Measurements from ENCODE around the gene SIRT2. TPM values are rescaled to one million over a fixed set of nuclear protein-coding genes. Genes with fewer than 3 reads are reported as not detected.

The SIRT2 gene
- total RNA-seq, 2 donors from 2014 or later: 28.0 to 32.9 TPM

DNA sequence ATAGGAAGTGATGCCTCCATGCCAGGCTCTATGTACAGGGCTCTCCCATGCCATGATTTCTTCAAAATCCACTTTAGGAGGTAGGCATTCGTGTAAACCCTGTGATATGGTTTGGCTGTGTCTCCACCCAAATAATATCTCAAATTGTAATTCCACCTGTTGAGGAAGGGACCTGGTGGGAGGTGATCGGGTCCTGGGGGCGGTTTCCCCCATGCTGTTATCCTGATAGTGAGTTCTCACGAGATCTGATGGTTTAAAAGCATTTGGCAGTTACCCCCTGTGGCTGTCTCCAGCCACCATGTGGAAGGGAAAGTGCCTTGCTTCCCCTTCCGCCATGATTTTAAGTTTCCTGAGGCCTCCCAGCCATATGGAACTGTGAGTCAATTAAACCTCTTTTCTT is 23.1 kb upstream of the SIRT2 start:
- Histone ChIP-seq H3K27ac (no peak overlapping the region), H3K4me1 (no peaks in the 10 kb centered on the region), H3K9me3 (no peaks in the 10 kb centered on the region), H3K27me3 (no peaks in the 10 kb centered on the region), H3K36me3 (no peaks in the 10 kb centered on the region), H3K4me3 (no peak overlapping the region), H3K9ac (ENCODE audit: low read depth in 2 of 2, low read length in 2 of 2) (no peak overlapping the region)
- DNase-seq: no peak
- intact Hi-C loops (cut with DNase I): loop anchor here (10.0 kb wide), 3 partner anchors 288 to 408 kb away; no protein-coding TSS in a partner anchor
- TF ChIP-seq, protein P1, sequence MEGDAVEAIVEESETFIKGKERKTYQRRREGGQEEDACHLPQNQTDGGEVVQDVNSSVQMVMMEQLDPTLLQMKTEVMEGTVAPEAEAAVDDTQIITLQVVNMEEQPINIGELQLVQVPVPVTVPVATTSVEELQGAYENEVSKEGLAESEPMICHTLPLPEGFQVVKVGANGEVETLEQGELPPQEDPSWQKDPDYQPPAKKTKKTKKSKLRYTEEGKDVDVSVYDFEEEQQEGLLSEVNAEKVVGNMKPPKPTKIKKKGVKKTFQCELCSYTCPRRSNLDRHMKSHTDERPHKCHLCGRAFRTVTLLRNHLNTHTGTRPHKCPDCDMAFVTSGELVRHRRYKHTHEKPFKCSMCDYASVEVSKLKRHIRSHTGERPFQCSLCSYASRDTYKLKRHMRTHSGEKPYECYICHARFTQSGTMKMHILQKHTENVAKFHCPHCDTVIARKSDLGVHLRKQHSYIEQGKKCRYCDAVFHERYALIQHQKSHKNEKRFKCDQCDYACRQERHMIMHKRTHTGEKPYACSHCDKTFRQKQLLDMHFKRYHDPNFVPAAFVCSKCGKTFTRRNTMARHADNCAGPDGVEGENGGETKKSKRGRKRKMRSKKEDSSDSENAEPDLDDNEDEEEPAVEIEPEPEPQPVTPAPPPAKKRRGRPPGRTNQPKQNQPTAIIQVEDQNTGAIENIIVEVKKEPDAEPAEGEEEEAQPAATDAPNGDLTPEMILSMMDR (IDR thresholded peaks at IDR 0.05): no peak

- Histone ChIP-seq H3K4me3 (no peak overlapping the region), H3K4me1 (no peaks in the 10 kb centered on the region), H3K36me3 (no peaks in the 10 kb centered on the region), H3K27me3 (no peaks in the 10 kb centered on the region), H3K27ac (no peak overlapping the region), H3K9me3 (no peaks in the 10 kb centered on the region), H3K9ac (ENCODE audit: low read depth in 2 of 2, low read length in 2 of 2) (no peak overlapping the region)
- intact Hi-C loops (cut with DNase I): loop anchor here (10.0 kb wide), 3 partner anchors 287 to 407 kb away; no protein-coding TSS in a partner anchor
- DNase-seq: no peak
- TF ChIP-seq, protein P1 (IDR thresholded peaks at IDR 0.05): no peak
These were observed 22.2 kb upstream of the SIRT2 start for GRCh38 chr19:38921420-38922274.

DNA sequence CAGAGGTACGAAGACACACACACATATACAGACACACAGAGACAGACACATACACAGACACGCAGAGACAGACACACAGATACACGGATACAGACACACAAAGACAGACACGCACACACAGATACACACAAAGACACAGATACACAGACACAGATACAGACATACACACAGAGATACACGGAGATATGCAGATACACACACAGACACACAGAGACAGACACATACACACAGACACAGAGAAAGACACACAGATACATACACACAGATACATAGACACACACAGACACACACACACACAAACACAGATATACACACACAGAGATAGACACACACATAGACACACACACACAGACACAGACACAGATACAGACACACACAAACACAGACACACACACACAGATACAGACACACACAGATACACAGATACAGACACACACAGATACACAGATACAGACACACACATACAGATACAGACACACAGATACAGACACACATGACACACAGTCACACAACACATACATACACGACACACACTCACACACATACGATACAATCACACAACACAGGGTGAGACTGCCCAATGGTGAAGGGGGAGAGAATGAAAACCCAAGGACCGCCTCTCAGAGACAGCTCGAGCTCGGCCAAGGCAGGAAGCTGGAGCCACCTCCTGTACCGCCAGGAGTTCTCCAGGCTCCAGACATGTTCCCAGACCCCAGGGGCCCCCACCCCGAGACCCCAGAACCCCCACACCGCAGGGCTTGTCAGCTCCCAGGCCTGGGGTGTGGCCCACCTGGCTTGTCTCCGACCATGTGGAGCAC is 21.4 kb upstream of the SIRT2 start:
- H3K27me3 ChIP-seq: no peaks in the 10 kb centered on the region
- TF ChIP-seq, protein P1 (IDR thresholded peaks at IDR 0.05): no peak
- H3K9me3 ChIP-seq: no peaks in the 10 kb centered on the region
- intact Hi-C loops (cut with DNase I): loop anchor here (10.0 kb wide), 3 partner anchors 286 to 406 kb away; no protein-coding TSS in a partner anchor
- H3K36me3 ChIP-seq: no peaks in the 10 kb centered on the region
- no peak overlapping the region for H3K9ac ChIP-seq (ENCODE audit: low read depth in 2 of 2, low read length in 2 of 2)
- no peaks in the 10 kb centered on the region for H3K4me1 ChIP-seq
- no peak for DNase-seq
- no peak overlapping the region for H3K27ac ChIP-seq
- H3K4me3 ChIP-seq: no peak overlapping the region

- no peak overlapping the region for H3K27ac ChIP-seq
- no peaks in the 10 kb centered on the region for H3K27me3 ChIP-seq
- H3K9me3 ChIP-seq: no peaks in the 10 kb centered on the region
- no peaks in the 10 kb centered on the region for H3K36me3 ChIP-seq
- H3K9ac ChIP-seq (ENCODE audit: low read depth in 2 of 2, low read length in 2 of 2): no peak overlapping the region
- intact Hi-C loops (cut with DNase I): loop anchor here (10.0 kb wide), 3 partner anchors 285 to 405 kb away; no protein-coding TSS in a partner anchor
- H3K4me3 ChIP-seq: no peak overlapping the region
- no peak for DNase-seq
- no peaks in the 10 kb centered on the region for H3K4me1 ChIP-seq
- TF ChIP-seq, protein P1 (IDR thresholded peaks at IDR 0.05): no peak
These were observed 20.6 kb upstream of the SIRT2 start for GRCh38 chr19:38919837-38920601.

DNA sequence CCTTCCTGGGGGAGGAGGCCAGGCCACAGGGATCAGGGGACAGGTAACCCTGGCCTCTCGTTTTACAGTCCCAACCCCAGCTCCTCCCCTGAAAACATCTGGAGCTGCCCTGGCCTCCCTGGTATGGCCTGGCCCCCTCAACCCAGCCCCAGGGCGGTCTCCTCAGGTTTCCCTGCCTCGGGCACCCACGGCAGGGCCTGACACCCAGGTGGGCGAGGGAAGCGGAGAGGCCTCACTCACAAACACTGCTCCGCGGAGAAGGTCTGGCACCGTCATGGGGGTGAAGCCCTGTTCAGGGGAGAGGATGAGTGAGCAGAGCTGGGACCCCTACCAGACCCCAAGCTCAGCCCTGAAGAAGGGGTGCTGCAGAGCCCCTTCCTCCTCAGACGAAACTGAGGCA is 19.1 kb upstream of the SIRT2 start:
- intact Hi-C loops (cut with DNase I): no loop called here
- DNase-seq: no peak
- Histone ChIP-seq H3K4me1 (no peaks in the 10 kb centered on the region), H3K9me3 (no peaks in the 10 kb centered on the region), H3K9ac (ENCODE audit: low read depth in 2 of 2, low read length in 2 of 2) (no peak overlapping the region), H3K4me3 (no peak overlapping the region), H3K27ac (no peak overlapping the region), H3K36me3 (no peaks in the 10 kb centered on the region), H3K27me3 (no peaks in the 10 kb centered on the region)
- TF ChIP-seq, protein P1 (IDR thresholded peaks at IDR 0.05): no peak

Data from colonic mucosa (tissue), 4 donors.